Naive thymus-derived CD4-positive, alpha-beta T cell (primary cell): ENCODE measurements around the gene PRX. TPM values are rescaled to one million over a fixed set of nuclear protein-coding genes. Genes with fewer than 3 reads are reported as not detected.
"Not testable (repeated sequence)": the region's sequence is repeated elsewhere in the genome, so short reads cannot be mapped to it uniquely, and the experiment has no call there.

ENCODE experiments used
- ATAC-seq: fragments of 150-1000 bp; cut with Tn5 transposase; 2 replicates; pipeline ENCODE4 v1.10.0; 2021; ENCODE audit warnings: mild to moderate bottlenecking, moderate library complexity
- CTCF ChIA-PET: fragments of 350-600 bp; sonication (Branson Sonifier 250); formaldehyde crosslinking; loops from one replicate; lab custom pipeline; 2021; ENCODE audit warnings: antibody characterized with exemption; lab: Charles Lee
- POLR2A ChIA-PET: fragments of 350-600 bp; sonication (Branson Sonifier 250); formaldehyde crosslinking; loops from one replicate; lab custom pipeline; 2021; ENCODE audit warnings: antibody characterized with exemption, inconsistent platforms; lab: Charles Lee
- DNase-seq, 9 donors: peaks; one replicate each; pipeline versions ENCODE4 v3.0.0 to v3.0.0-alpha.2; 2020 to 2022; ENCODE audit warnings: mixed read lengths in 1 of 9
- H3K27ac ChIP-seq: one replicate; pipeline ENCODE4 v1.7.0; 2013; ENCODE audit warnings: mild to moderate bottlenecking, low read depth, low read length, moderate library complexity
- H3K27me3 ChIP-seq, 2 donors: one replicate each; pipeline ENCODE4 v1.7.0; 2013; ENCODE audit warnings: low read length in 2 of 2, mild to moderate bottlenecking in 2 of 2, moderate library complexity in 2 of 2; ENCODE audit not compliant: control insufficient read depth in 2 of 2, insufficient read depth in 2 of 2
- H3K36me3 ChIP-seq, 3 experiments: 1 replicate in 2 of 3; 2 replicates in 1 of 3; pipeline ENCODE4 v1.7.0; 2013; ENCODE audit warnings: low read length in 3 of 3, mild to moderate bottlenecking in 3 of 3, moderate library complexity in 1 of 3; ENCODE audit not compliant: insufficient read depth in 3 of 3, control insufficient read depth in 2 of 3
- H3K4me1 ChIP-seq, 2 donors: one replicate each; pipeline ENCODE4 v1.7.0; 2013; ENCODE audit warnings: low read length in 2 of 2, mild to moderate bottlenecking in 2 of 2, moderate library complexity in 1 of 2; ENCODE audit not compliant: control insufficient read depth in 2 of 2, insufficient read depth in 2 of 2
- H3K4me3 ChIP-seq: 2 replicates; pipeline ENCODE4 v1.7.0; 2013; ENCODE audit warnings: mild to moderate bottlenecking, low read length
- H3K9me3 ChIP-seq, 3 experiments: 1 replicate in 2 of 3; 2 replicates in 1 of 3; pipeline ENCODE4 v1.7.0; 2013; ENCODE audit warnings: low read length in 3 of 3; ENCODE audit not compliant: control insufficient read depth in 2 of 3
- H3K27ac Mint-ChIP-seq, 9 donors: one replicate each; pipeline ENCODE4 v1.8.0; 2020 to 2022; ENCODE audit warnings: mixed read lengths in 9 of 9, mild to moderate bottlenecking in 8 of 9, moderate library complexity in 5 of 9, inconsistent platforms in 2 of 9
- H3K27me3 Mint-ChIP-seq, 5 donors: one replicate each; pipeline ENCODE4 v1.8.0; 2021 to 2022; ENCODE audit warnings: mixed read lengths in 5 of 5, mild to moderate bottlenecking in 1 of 5
- H3K36me3 Mint-ChIP-seq, 5 donors: one replicate each; pipeline ENCODE4 v1.8.0; 2020 to 2022; ENCODE audit warnings: mixed read lengths in 5 of 5, mild to moderate bottlenecking in 3 of 5, inconsistent platforms in 1 of 5
- H3K4me1 Mint-ChIP-seq, 7 donors: one replicate each; pipeline ENCODE4 v1.8.0; 2020 to 2022; ENCODE audit warnings: mixed read lengths in 7 of 7, mild to moderate bottlenecking in 3 of 7, inconsistent platforms in 1 of 7
- H3K4me3 Mint-ChIP-seq, 10 donors: one replicate each; pipeline ENCODE4 v1.8.0; 2020 to 2022; ENCODE audit warnings: mild to moderate bottlenecking in 10 of 10, mixed read lengths in 10 of 10, moderate library complexity in 6 of 10, inconsistent platforms in 2 of 10
- H3K9me3 Mint-ChIP-seq, 11 donors: one replicate each; pipeline ENCODE4 v1.8.0; 2020 to 2022; ENCODE audit warnings: mixed read lengths in 11 of 11, mild to moderate bottlenecking in 4 of 11, inconsistent platforms in 1 of 11, moderate library complexity in 1 of 11
- intact Hi-C, 2 donors: fragments of 100-400 bp; cut with micrococcal nuclease; formaldehyde crosslinking; loops; one replicate each; pipeline ENCODE4 v1.15.1; 2023
- polyA plus RNA-seq, 2 donors: library from polyadenylated mRNA; unstranded; fragments of 300-500 nt; fragmentation: Illumina TruSeq; gene quantifications; one replicate each; pipeline ENCODE4 v1.2.3, GENCODE V29; 2021
- total RNA-seq, 6 experiments: library from RNA in 5 of 6; stranded (reverse) in 5 of 6; gene quantifications; 1 replicate in 5 of 6; 2 replicates in 1 of 6; pipeline ENCODE4 v1.2.3 and lab custom pipeline; 2021 to 2026

PRX gene
- total and polyA plus RNA-seq, 7 experiments from 2014 or later = 0.14 to 4.0 (median 1.9) TPM

- Mint-ChIP-seq H3K4me3 (peak overlapping the region in 5 of 10 donors; percentile 13 to 96 (median 19)), H3K36me3 (no peaks in the 10 kb centered on the region), H3K4me1 (peaks cover 0 to 25% (median 12%) of the 10 kb centered on the region in 7 donors), H3K9me3 (peaks cover 0 to 2% (median 0%) of the 10 kb centered on the region in 11 donors), H3K27me3 (no peaks in the 10 kb centered on the region), H3K27ac (peak overlapping the region in 2 of 9 donors; percentile 53 to 99)
- Histone ChIP-seq H3K4me3 (no peak overlapping the region), H3K27me3 (no peaks in the 10 kb centered on the region), H3K4me1 (peaks cover 5 to 6% of the 10 kb centered on the region in 2 donors), H3K36me3 (no peaks in the 10 kb centered on the region), H3K27ac (no peak overlapping the region), H3K9me3 (no peaks in the 10 kb centered on the region)
- no peak for ATAC-seq
- ChIA-PET POLR2A (interaction anchor here (0.6 to 3.0 kb wide), 2 partner anchors 12 to 1435 kb away, joined by 5 to 20 read pairs; no protein-coding TSS in a partner anchor), CTCF (no interaction called here)
- intact Hi-C loops = no loop called here
- no peak for DNase-seq
Observed at GRCh38 chr19:40431698-40432097, 18.5 kb upstream of the PRX start.

- H3K27me3 Mint-ChIP-seq, DNase-seq, H3K9me3 ChIP-seq, ATAC-seq, H3K36me3 ChIP-seq, H3K27ac ChIP-seq, intact Hi-C loops, H3K36me3 Mint-ChIP-seq, H3K27me3 ChIP-seq, H3K4me3 ChIP-seq, H3K4me1 ChIP-seq, H3K4me3 Mint-ChIP-seq, H3K27ac Mint-ChIP-seq, H3K9me3 Mint-ChIP-seq: not testable (repeated sequence)
- POLR2A ChIA-PET = interaction anchor here (0.6 to 1.2 kb wide), 4 partner anchors 10 to 37 kb away, joined by 3 to 6 read pairs (median 4); no protein-coding TSS in a partner anchor
- peaks cover 0 to 26% (median 11%) of the 10 kb centered on the region in 7 donors for H3K4me1 Mint-ChIP-seq
- CTCF ChIA-PET = interaction anchor here (0.7 kb wide), 2 partner anchors 9 to 1545 kb away, joined by 3 read pairs; no protein-coding TSS in a partner anchor
Observed at GRCh38 chr19:40430242-40430641, 17.1 kb upstream of the PRX start.

GRCh38 chr19:40428197-40428596 lies 15.0 kb upstream of the PRX start:
- H3K9me3 ChIP-seq, H3K36me3 Mint-ChIP-seq, H3K27ac Mint-ChIP-seq, DNase-seq, H3K4me3 ChIP-seq, H3K9me3 Mint-ChIP-seq, ATAC-seq, H3K27ac ChIP-seq, H3K27me3 Mint-ChIP-seq, CTCF ChIA-PET, H3K36me3 ChIP-seq, H3K4me3 Mint-ChIP-seq, H3K27me3 ChIP-seq: not testable (repeated sequence)
- H3K4me1 ChIP-seq = peaks cover 11 to 12% of the 10 kb centered on the region in 2 donors
- POLR2A ChIA-PET = interaction anchor here (0.6 to 4.0 kb wide), 2 partner anchors 10 to 14 kb away, joined by 6 to 66 read pairs; partner anchors contain the start of gene SERTAD3
- H3K4me1 Mint-ChIP-seq = peaks cover 12 to 30% (median 15%) of the 10 kb centered on the region in 7 donors
- intact Hi-C loops = loop anchor here (5.0 to 10.0 kb wide), 6 partner anchors 184 to 1083 kb away; partner anchors contain the start of genes COQ8B (in 1 of the 2), EGLN2 (in 1 of the 2), HNRNPUL1 (in 1 of the 2) and ITPKC (in 1 of the 2)

- peak within 1 kb of the TSS; percentile 92 to 100 (median 98) for H3K27ac Mint-ChIP-seq
- CTCF ChIA-PET = interaction anchor here (1.4 to 1.5 kb wide), 2 partner anchors 40 to 209 kb away, joined by 4 to 6 read pairs; partner anchors contain the start of gene BLVRB
Observed at GRCh38 chr19:40425450-40426287, 12.5 kb upstream of the PRX start, which contains the start of gene SERTAD1. TSS of gene SERTAD1 (minus strand) at chr19:40425992. CDS start at chr19:40423546, 2,446 bp downstream.

GRCh38 chr19:40424637-40425449 lies 11.7 kb upstream of the PRX start:
- Mint-ChIP-seq H3K4me1 (peaks cover 12 to 40% (median 26%) of the 10 kb centered on the region in 7 donors), H3K36me3 (peaks cover 0 to 7% (median 4%) of the 10 kb centered on the region in 5 donors), H3K27ac (peak overlapping the region; percentile 92 to 100 (median 98)), H3K9me3 (peaks cover 0 to 3% (median 0%) of the 10 kb centered on the region in 11 donors), H3K27me3 (peaks cover 0 to 2% (median 0%) of the 10 kb centered on the region in 5 donors), H3K4me3 (peak overlapping the region; percentile 90 to 99 (median 96))
- H3K4me3 ChIP-seq = peak overlapping the region; percentile 77
- ATAC-seq (no peak), DNase-seq (peak in 1 of 9 donors; percentile 19)
- no peaks in the 10 kb centered on the region for H3K9me3 ChIP-seq
- no peaks in the 10 kb centered on the region for H3K27me3 ChIP-seq
- H3K27ac ChIP-seq = peak overlapping the region; percentile 87
- ChIA-PET CTCF (interaction anchor here (0.6 to 1.4 kb wide), 3 partner anchors 19 to 1668 kb away, joined by 4 read pairs; partner anchors contain the start of gene SERTAD3), POLR2A (interaction anchor here (0.6 to 7.3 kb wide), 6 partner anchors 8 to 149 kb away, joined by 3 to 60 read pairs (median 4); partner anchors contain the start of genes BLVRB, SERTAD3 and SPTBN4)
- peaks cover 15 to 18% of the 10 kb centered on the region in 2 donors for H3K4me1 ChIP-seq
- H3K36me3 ChIP-seq = peaks cover 0 to 17% (median 7%) of the 10 kb centered on the region in 3 experiments
- intact Hi-C loops = loop anchor here (1.0 to 10.0 kb wide), 11 partner anchors 8 to 1080 kb away; partner anchors contain the start of genes AKT2 (in 1 of the 2), BLVRB (in 1 of the 2), COQ8B (in 1 of the 2) and EGLN2 (in 1 of the 2)

More at GRCh38 chr19:40425450-40426287, 12.5 kb upstream of the PRX start, which contains the start of gene SERTAD1:
- Mint-ChIP-seq H3K9me3 (peaks cover 0 to 3% (median 0%) of the 10 kb centered on the region in 11 donors), H3K27me3 (peaks cover 0 to 2% (median 0%) of the 10 kb centered on the region in 5 donors), H3K4me1 (peaks cover 12 to 38% (median 24%) of the 10 kb centered on the region in 7 donors), H3K36me3 (peaks cover 0 to 7% (median 4%) of the 10 kb centered on the region in 5 donors), H3K4me3 (peak within 1 kb of the TSS; percentile 90 to 99 (median 96))
- Histone ChIP-seq H3K4me3 (peak within 1 kb of the TSS; percentile 77), H3K27me3 (no peaks in the 10 kb centered on the region), H3K4me1 (peaks cover 15 to 18% of the 10 kb centered on the region in 2 donors), H3K27ac (peak within 1 kb of the TSS; percentile 87), H3K36me3 (peaks cover 0 to 17% (median 7%) of the 10 kb centered on the region in 3 experiments), H3K9me3 (no peaks in the 10 kb centered on the region)
- ATAC-seq = peak; percentile 96
- POLR2A ChIA-PET = interaction anchor here (0.5 to 7.3 kb wide), 16 partner anchors 10 to 188 kb away, joined by 3 to 66 read pairs (median 5); partner anchors contain the start of genes BLVRB, C19orf47, PLD3 and SERTAD3
- peak; percentile 99 to 100 (median 100) for DNase-seq
- intact Hi-C loops = loop anchor here (1.0 to 10.0 kb wide), 13 partner anchors 8 to 1081 kb away; partner anchors contain the start of genes ACTMAP (in 1 of the 2), AKT2 (in 1 of the 2), BLVRB (in 1 of the 2) and COQ8B (in 1 of the 2)
